Common myeloid progenitor, CD34-positive (primary cell): ENCODE results near the gene NOTCH3.

Experiments
- CTCF ChIA-PET: fragments of 350-600 bp; sonication (Branson Sonifier 250); formaldehyde crosslinking; loops from one replicate; lab custom pipeline; 2021; ENCODE audit warnings: antibody characterized with exemption; lab: Charles Lee
- POLR2A ChIA-PET: fragments of 350-600 bp; sonication (Branson Sonifier 250); formaldehyde crosslinking; loops from one replicate; lab custom pipeline; 2021; ENCODE audit warnings: antibody characterized with exemption; lab: Charles Lee
- DNase-seq, 3 donors: peaks; one replicate each; pipeline versions ENCODE4 v3.0.0 to v3.0.0-alpha.2; 2013
- H3K27ac ChIP-seq, 2 experiments: 1 replicate in 1 of 2; 2 replicates in 1 of 2; pipeline ENCODE4 v1.7.0; 2013; ENCODE audit warnings: inconsistent platforms in 2 of 2, low read length in 2 of 2, mild to moderate bottlenecking in 2 of 2, low read depth in 1 of 2, moderate library complexity in 1 of 2; ENCODE audit not compliant: severe bottlenecking in 2 of 2, insufficient read depth in 1 of 2, poor library complexity in 1 of 2
- H3K27me3 ChIP-seq, 5 experiments: replicated peaks in 2 of 5; 1 replicate in 3 of 5; 2 replicates in 2 of 5; pipeline versions ENCODE4 v1.6.1 to v1.7.0; 2013; ENCODE audit warnings: low read length in 4 of 5, mild to moderate bottlenecking in 2 of 5, moderate library complexity in 2 of 5, inconsistent platforms in 1 of 5; ENCODE audit not compliant: insufficient read depth in 5 of 5, control insufficient read depth in 4 of 5
- H3K36me3 ChIP-seq, 4 experiments: 1 replicate in 2 of 4; 2 replicates in 2 of 4; pipeline versions ENCODE4 v1.6.1 to v1.7.0; 2013; ENCODE audit warnings: low read length in 3 of 4, control low read depth in 1 of 4, mild to moderate bottlenecking in 1 of 4; ENCODE audit not compliant: control insufficient read depth in 4 of 4, insufficient read depth in 4 of 4
- H3K4me1 ChIP-seq, 4 experiments: 1 replicate in 3 of 4; 2 replicates in 1 of 4; pipeline versions ENCODE4 v1.6.1 to v1.7.1; 2013; ENCODE audit warnings: low read length in 3 of 4, mild to moderate bottlenecking in 3 of 4, control low read depth in 1 of 4, inconsistent platforms in 1 of 4, moderate library complexity in 1 of 4; ENCODE audit not compliant: control insufficient read depth in 4 of 4, insufficient read depth in 4 of 4; ENCODE audit errors: control extremely low read depth in 1 of 4
- H3K4me3 ChIP-seq, 7 experiments: 1 replicate in 4 of 7; 2 replicates in 3 of 7; pipeline versions ENCODE4 v1.5.1 to v1.7.0; 2013; ENCODE audit warnings: mild to moderate bottlenecking in 7 of 7, low read length in 6 of 7, moderate library complexity in 6 of 7, inconsistent platforms in 2 of 7, low read depth in 2 of 7, control low read depth in 1 of 7; ENCODE audit not compliant: insufficient read depth in 4 of 7, control insufficient read depth in 1 of 7; ENCODE audit errors: extremely low read depth in 1 of 7
- H3K9me3 ChIP-seq, 5 experiments: 1 replicate in 4 of 5; 2 replicates in 1 of 5; pipeline versions ENCODE4 v1.6.1 to v1.7.1; 2013; ENCODE audit warnings: low read length in 4 of 5, mild to moderate bottlenecking in 2 of 5, inconsistent platforms in 1 of 5, low read depth in 1 of 5, moderate library complexity in 1 of 5; ENCODE audit not compliant: control insufficient read depth in 4 of 5, insufficient read depth in 2 of 5; ENCODE audit errors: control extremely low read depth in 1 of 5
- WGBS: methylation state at CpG from one replicate; pipeline ENCODE4 v1.1.5; 2013; ENCODE audit not compliant: insufficient coverage; 5-methylcytosine and 5-hydroxymethylcytosine counted together

Gene NOTCH3

DNA sequence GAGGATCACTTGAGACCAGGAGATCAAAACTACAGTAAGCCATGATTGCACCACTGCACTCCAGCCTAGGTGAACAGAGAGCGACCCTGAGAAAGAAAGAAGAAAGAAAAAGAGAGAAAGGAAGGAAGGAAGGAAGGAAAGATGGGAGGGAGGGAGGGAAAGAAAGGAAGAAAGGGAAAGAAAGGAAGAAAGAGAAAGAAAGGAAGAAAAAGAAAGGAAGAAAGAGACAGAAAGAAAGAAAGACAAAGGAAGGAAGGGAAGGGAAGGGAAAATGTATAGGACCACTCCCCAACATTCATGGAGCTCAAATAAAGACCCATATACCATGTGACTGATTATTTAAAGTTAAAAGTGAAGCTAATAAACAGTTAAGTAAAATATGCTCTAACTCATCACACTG lies 53.7 kb downstream of the NOTCH3 start:
- no peaks in the 10 kb centered on the region for H3K27me3 ChIP-seq
- H3K4me3 ChIP-seq: no peak overlapping the region
- H3K36me3 ChIP-seq: no peaks in the 10 kb centered on the region
- no peak overlapping the region for H3K27ac ChIP-seq
- ChIA-PET POLR2A (no interaction called here), CTCF (interaction anchor here (1.1 to 1.3 kb wide), 3 partner anchors 10 to 55 kb away, joined by 3 to 4 read pairs (median 3); no protein-coding TSS in a partner anchor)
- no peaks in the 10 kb centered on the region for H3K4me1 ChIP-seq
- no peak for DNase-seq
- H3K9me3 ChIP-seq: no peaks in the 10 kb centered on the region
- no CpG with 5 or more reads among the region's 1 CpG for WGBS

DNA sequence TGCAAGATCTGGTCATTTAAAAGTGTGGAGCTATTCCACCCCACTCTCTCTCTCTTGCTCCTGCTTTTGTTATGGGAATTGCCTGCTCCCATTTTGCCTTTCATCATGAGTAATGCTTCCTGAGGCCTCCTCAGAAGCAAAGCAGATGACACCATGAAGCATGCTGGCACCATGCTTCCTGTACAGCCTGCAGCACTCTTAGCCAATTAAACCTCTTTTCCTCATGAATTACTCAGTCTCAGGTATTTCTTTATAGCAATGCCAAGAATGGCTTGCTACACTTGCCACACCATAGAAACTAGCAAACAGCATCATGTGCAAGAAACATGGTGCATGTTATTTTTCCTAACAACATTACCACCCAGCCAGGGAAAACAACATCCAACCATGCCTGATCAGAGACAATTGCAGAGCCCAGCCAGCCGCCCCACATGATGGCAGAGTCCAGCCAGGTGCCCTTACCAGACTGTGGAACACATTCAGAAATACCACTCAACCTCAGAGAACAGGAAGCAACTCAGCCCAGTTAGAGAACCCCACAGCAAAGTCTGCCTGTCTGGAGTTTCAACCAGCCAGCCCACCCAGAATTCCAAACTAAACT lies 56.6 kb downstream of the NOTCH3 start:
- Histone ChIP-seq H3K36me3 (no peaks in the 10 kb centered on the region), H3K9me3 (peaks cover under 1 to 6% (median 3%) of the 10 kb centered on the region in 5 experiments), H3K27me3 (no peaks in the 10 kb centered on the region), H3K27ac (no peak overlapping the region), H3K4me3 (no peak overlapping the region), H3K4me1 (no peaks in the 10 kb centered on the region)
- ChIA-PET POLR2A (interaction anchor here (0.6 kb wide), 1 partner anchor 85 kb away, joined by 3 read pairs; no protein-coding TSS in a partner anchor), CTCF (interaction anchor here (0.7 kb wide), 1 partner anchor 42 kb away, joined by 3 read pairs; no protein-coding TSS in a partner anchor)
- no CpG with 5 or more reads among the region's 1 CpG for WGBS
- no peak for DNase-seq

DNA sequence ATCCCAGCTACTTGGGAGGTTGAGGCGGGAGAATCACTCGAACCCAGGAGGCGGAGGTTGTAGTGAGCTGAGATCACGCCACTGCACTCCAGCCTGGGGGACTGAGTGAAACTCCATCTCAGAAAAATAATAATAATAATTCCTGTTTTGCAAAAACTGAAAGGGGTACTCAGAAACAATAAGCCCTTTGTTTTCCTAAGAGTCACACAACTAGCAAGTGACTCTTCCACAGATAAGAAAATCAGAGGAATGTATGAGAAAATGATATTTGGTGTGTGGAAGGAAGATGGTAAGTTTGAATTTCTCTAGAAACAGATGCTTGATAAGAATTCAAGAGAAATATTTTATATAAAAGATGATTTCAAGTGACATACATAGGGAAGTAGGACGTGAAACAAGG lies 58.5 kb downstream of the NOTCH3 start:
- CTCF ChIA-PET: interaction anchor here (0.9 kb wide), 1 partner anchor 41 kb away, joined by 3 read pairs; no protein-coding TSS in a partner anchor
- no CpG with 5 or more reads among the region's 5 CpGs for WGBS
- peaks cover 3 to 17% (median 7%) of the 10 kb centered on the region in 5 experiments for H3K9me3 ChIP-seq
- H3K4me3 ChIP-seq: no peak overlapping the region
- no peaks in the 10 kb centered on the region for H3K4me1 ChIP-seq
- H3K27me3 ChIP-seq: no peaks in the 10 kb centered on the region
- DNase-seq: no peak
- H3K36me3 ChIP-seq: no peaks in the 10 kb centered on the region
- POLR2A ChIA-PET: no interaction called here
- H3K27ac ChIP-seq: no peak overlapping the region

- 82% methylated on average over 25 of the region's 25 CpGs for WGBS
- H3K27me3 ChIP-seq: no peaks in the 10 kb centered on the region
- ChIA-PET CTCF (no interaction called here), POLR2A (no interaction called here)
- H3K27ac ChIP-seq: no peak overlapping the region
- no peak for DNase-seq
- H3K4me1 ChIP-seq: no peaks in the 10 kb centered on the region
- H3K9me3 ChIP-seq: peaks cover 3 to 17% (median 7%) of the 10 kb centered on the region in 5 experiments
- H3K4me3 ChIP-seq: no peak overlapping the region
- H3K36me3 ChIP-seq: no peaks in the 10 kb centered on the region
Observed at GRCh38 chr19:15141143-15141542, 59.7 kb downstream of the NOTCH3 start.

DNA sequence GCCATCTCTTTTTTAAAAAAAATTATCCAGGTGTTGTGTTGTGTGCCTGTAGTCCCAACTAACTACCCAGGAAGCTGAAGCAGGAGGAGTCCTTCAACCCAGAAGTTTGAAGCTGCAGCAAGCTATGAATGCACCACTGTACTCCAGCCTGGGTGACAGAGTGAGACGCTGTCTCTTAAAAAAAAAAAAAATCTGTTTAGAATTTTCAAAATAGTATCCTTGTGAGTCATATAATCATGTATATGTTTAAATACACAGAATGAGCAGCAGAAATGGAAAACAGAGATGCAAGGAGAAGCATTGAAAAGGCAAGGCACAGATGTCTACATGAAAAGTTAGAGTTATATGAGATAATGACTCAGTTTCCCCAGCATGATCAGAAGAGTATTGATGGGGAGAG lies 62.4 kb downstream of the NOTCH3 start:
- no peaks in the 10 kb centered on the region for H3K36me3 ChIP-seq
- H3K9me3 ChIP-seq: peaks cover 3 to 17% (median 7%) of the 10 kb centered on the region in 5 experiments
- H3K27ac ChIP-seq: no peak overlapping the region
- no peak for DNase-seq
- CTCF ChIA-PET: no interaction called here
- H3K4me3 ChIP-seq: no peak overlapping the region
- POLR2A ChIA-PET: no interaction called here
- no CpG with 5 or more reads among the region's 1 CpG for WGBS
- H3K27me3 ChIP-seq: no peaks in the 10 kb centered on the region
- no peaks in the 10 kb centered on the region for H3K4me1 ChIP-seq

- Histone ChIP-seq H3K36me3 (no peaks in the 10 kb centered on the region), H3K4me1 (no peaks in the 10 kb centered on the region), H3K9me3 (peaks cover 3 to 17% (median 7%) of the 10 kb centered on the region in 5 experiments), H3K4me3 (no peak overlapping the region), H3K27ac (no peak overlapping the region), H3K27me3 (no peaks in the 10 kb centered on the region)
- ChIA-PET POLR2A (no interaction called here), CTCF (no interaction called here)
- no peak for DNase-seq
Observed at GRCh38 chr19:15137777-15138176, 63.0 kb downstream of the NOTCH3 start.

GRCh38 chr19:15136234-15136954 lies 64.4 kb downstream of the NOTCH3 start:
- POLR2A ChIA-PET: no interaction called here
- WGBS: 100% methylated on average over 1 of the region's 2 CpGs
- H3K27ac ChIP-seq: no peak overlapping the region

More at GRCh38 chr19:15136234-15136954, 64.4 kb downstream of the NOTCH3 start:
- DNase-seq: peak in 2 of 3 donors; percentile 11 to 14
- CTCF ChIA-PET: interaction anchor here (0.9 kb wide), 1 partner anchor 35 kb away, joined by 3 read pairs; no protein-coding TSS in a partner anchor
- Histone ChIP-seq H3K4me3 (no peak overlapping the region), H3K9me3 (peaks cover 3 to 17% (median 7%) of the 10 kb centered on the region in 5 experiments), H3K4me1 (no peaks in the 10 kb centered on the region), H3K36me3 (no peaks in the 10 kb centered on the region), H3K27me3 (no peaks in the 10 kb centered on the region)
